Fibroblast of lung (primary cell): ENCODE measurements around the gene STK32C. TPM values are rescaled to one million over a fixed set of nuclear protein-coding genes. Genes with fewer than 3 reads are reported as not detected.

Experiments used
- DNase-seq, 2 donors: peaks; one replicate each; pipeline versions ENCODE4 v3.0.0 to v3.0.0-alpha.2; 2010; ENCODE audit warnings: low read depth in 2 of 2
- H2AFZ ChIP-seq: 2 replicates; pipeline ENCODE4 v1.5.1; 2012; ENCODE audit warnings: low read length, control low read depth, inconsistent platforms
- H3K27ac ChIP-seq: 2 replicates; pipeline ENCODE4 v1.5.1; 2011; ENCODE audit warnings: low read length, control low read depth; ENCODE audit not compliant: insufficient read depth
- H3K27me3 ChIP-seq: 2 replicates; pipeline ENCODE4 v1.5.1; 2011; ENCODE audit warnings: mild to moderate bottlenecking, low read length; ENCODE audit not compliant: control insufficient read depth, insufficient read depth
- H3K36me3 ChIP-seq: 2 replicates; pipeline ENCODE4 v1.5.1; 2011; ENCODE audit warnings: low read length; ENCODE audit not compliant: control insufficient read depth, insufficient read depth
- H3K4me1 ChIP-seq: 2 replicates; pipeline ENCODE4 v1.5.1; 2011; ENCODE audit warnings: low read length; ENCODE audit not compliant: control insufficient read depth, insufficient read depth; ENCODE audit errors: extremely low read depth
- H3K4me2 ChIP-seq: 2 replicates; pipeline ENCODE4 v1.5.1; 2011; ENCODE audit warnings: low read length, control low read depth; ENCODE audit not compliant: insufficient read depth; ENCODE audit errors: extremely low read depth
- H3K4me3 ChIP-seq, 4 experiments: fragments of 200-600 bp in 1 of 4; sonication (generic) in 1 of 4; replicated peaks in 1 of 4; 2 replicates each; pipeline ENCODE4 v1.5.1; 2011 to 2016; ENCODE audit warnings: low read length in 4 of 4, low read depth in 3 of 4, mild to moderate bottlenecking in 3 of 4, control low read depth in 2 of 4, inconsistent platforms in 1 of 4, mixed read lengths in 1 of 4; ENCODE audit not compliant: insufficient read depth in 1 of 4; ENCODE audit errors: control extremely low read depth in 1 of 4
- H3K79me2 ChIP-seq: 2 replicates; pipeline ENCODE4 v1.5.1; 2012; ENCODE audit warnings: mild to moderate bottlenecking, low read length, inconsistent platforms; ENCODE audit not compliant: control insufficient read depth, insufficient read depth
- H3K9ac ChIP-seq: 2 replicates; pipeline ENCODE4 v1.5.1; 2011; ENCODE audit warnings: mild to moderate bottlenecking, low read length, control low read depth; ENCODE audit not compliant: insufficient read depth
- H3K9me3 ChIP-seq: 2 replicates; pipeline ENCODE4 v1.5.1; 2012; ENCODE audit warnings: low read depth, low read length; ENCODE audit not compliant: control insufficient read depth, insufficient read depth
- H4K20me1 ChIP-seq: 2 replicates; pipeline ENCODE4 v1.5.1; 2011; ENCODE audit warnings: low read length; ENCODE audit not compliant: control insufficient read depth, insufficient read depth; ENCODE audit errors: extremely low read depth
- CTCF ChIP-seq, 2 donors: IDR thresholded peaks in 1 of 2; conservative IDR thresholded peaks in 1 of 2; 1 replicate in 1 of 2; 2 replicates in 1 of 2; pipeline ENCODE4 v1.5.1; 2011 to 2012; ENCODE audit warnings: low read length in 2 of 2, control low read depth in 1 of 2, inconsistent platforms in 1 of 2, low read depth in 1 of 2, mild to moderate bottlenecking in 1 of 2
- EZH2 ChIP-seq: IDR thresholded peaks from 2 replicates; pipeline ENCODE4 v1.5.1; 2012; ENCODE audit warnings: low read length, control low read depth, mild to moderate bottlenecking; ENCODE audit errors: missing control alignments
- polyA plus RNA-seq, 2 donors: library from polyadenylated mRNA; depleted of rRNA in 1 of 2; stranded (reverse) in 1 of 2; unstranded in 1 of 2; fragments of >200 nt; gene quantifications; 2 replicates each; pipeline ENCODE4 v1.2.1, GENCODE V29; 2011 to 2012; ENCODE audit warnings: missing spikeins in 1 of 2
- total RNA-seq: library from RNA; depleted of rRNA; stranded (reverse); fragments of >200 nt; gene quantifications from 2 replicates; pipeline ENCODE4 v1.2.1, GENCODE V29; 2014

The STK32C gene
- total and polyA plus RNA-seq, 2 donors (not counting 1 experiment from before 2014, with no cell fraction given): 4.4 to 21.5 TPM

GRCh38 chr10:132229096-132229495, 78.7 kb downstream of the STK32C start:
- H3K4me2 ChIP-seq: no peak overlapping the region

GRCh38 chr10:132228616-132229015, 79.1 kb downstream of the STK32C start:
- no peak overlapping the region for H2AFZ ChIP-seq
- no peaks in the 10 kb centered on the region for H3K4me1 ChIP-seq
- no peak overlapping the region for H3K27ac ChIP-seq
- H3K4me3 ChIP-seq: no peak overlapping the region
- TF ChIP-seq EZH2: no peak
- TF ChIP-seq CTCF (conservative IDR thresholded peaks at IDR 0.05 in 1 of 2, IDR thresholded peaks at IDR 0.05 in 1 of 2; ENCODE audit: low read depth in 1 of 2, low read length in 2 of 2): no peak
- no peak overlapping the region for H3K4me2 ChIP-seq
- H4K20me1 ChIP-seq: no peaks in the 10 kb centered on the region
- H3K9ac ChIP-seq: no peak overlapping the region
- H3K36me3 ChIP-seq: no peaks in the 10 kb centered on the region
- H3K79me2 ChIP-seq: no peaks in the 10 kb centered on the region
- H3K27me3 ChIP-seq: no peaks in the 10 kb centered on the region
- H3K9me3 ChIP-seq: no peaks in the 10 kb centered on the region
- no peak for DNase-seq

More at GRCh38 chr10:132229096-132229495, 78.7 kb downstream of the STK32C start:
- H3K9me3 ChIP-seq: no peaks in the 10 kb centered on the region
- no peak overlapping the region for H3K9ac ChIP-seq
- H3K4me3 ChIP-seq: no peak overlapping the region
- H3K27me3 ChIP-seq: no peaks in the 10 kb centered on the region
- H3K36me3 ChIP-seq: no peaks in the 10 kb centered on the region
- TF ChIP-seq EZH2: no peak
- TF ChIP-seq CTCF (conservative IDR thresholded peaks at IDR 0.05 in 1 of 2, IDR thresholded peaks at IDR 0.05 in 1 of 2; ENCODE audit: low read depth in 1 of 2, low read length in 2 of 2): no peak
- H2AFZ ChIP-seq: no peak overlapping the region
- DNase-seq: no peak
- no peaks in the 10 kb centered on the region for H4K20me1 ChIP-seq
- H3K27ac ChIP-seq: no peak overlapping the region
- no peaks in the 10 kb centered on the region for H3K4me1 ChIP-seq
- no peaks in the 10 kb centered on the region for H3K79me2 ChIP-seq

- no peak overlapping the region for H3K27ac ChIP-seq
- H3K27me3 ChIP-seq: no peaks in the 10 kb centered on the region
- TF ChIP-seq EZH2 (no peak), CTCF (conservative IDR thresholded peaks at IDR 0.05 in 1 of 2, IDR thresholded peaks at IDR 0.05 in 1 of 2; ENCODE audit: low read depth in 1 of 2, low read length in 2 of 2) (no peak)
- no peaks in the 10 kb centered on the region for H3K79me2 ChIP-seq
- no peak overlapping the region for H3K9ac ChIP-seq
- H3K4me2 ChIP-seq: no peak overlapping the region
- no peak for DNase-seq
- no peaks in the 10 kb centered on the region for H3K36me3 ChIP-seq
- no peaks in the 10 kb centered on the region for H3K9me3 ChIP-seq
- H2AFZ ChIP-seq: no peak overlapping the region
- no peaks in the 10 kb centered on the region for H3K4me1 ChIP-seq
- no peaks in the 10 kb centered on the region for H4K20me1 ChIP-seq
- no peak overlapping the region for H3K4me3 ChIP-seq
These were observed 79.8 kb downstream of the STK32C start for GRCh38 chr10:132227851-132228390.
